DMS153 (cell line): Measurements from ENCODE around the gene PCDH19.

Experiments
- DNase-seq: peaks from one replicate; lab custom pipeline; 2025; lab: John Stamatoyannopoulos, UW

The PCDH19 gene

DNA sequence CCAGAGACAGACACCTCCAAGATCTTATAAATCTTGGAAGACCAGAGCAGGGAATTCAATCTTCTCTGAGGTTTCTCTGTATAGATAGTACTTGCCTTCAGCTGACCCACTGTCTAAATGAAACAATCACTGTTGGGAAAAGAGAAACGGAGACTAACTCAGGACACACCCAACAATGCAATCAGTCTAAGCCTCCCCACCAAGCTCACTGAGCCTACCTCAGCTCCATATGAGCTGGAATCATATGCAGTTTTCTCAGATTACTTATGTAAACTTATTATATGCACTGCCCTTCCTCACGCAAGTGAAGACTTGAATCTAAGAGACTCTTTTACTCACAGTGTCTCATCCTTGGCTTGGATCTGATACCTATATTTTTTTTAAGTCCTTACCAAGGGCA lies 110.5 kb downstream of the PCDH19 start:
- no peak for DNase-seq

- DNase-seq: no peak
Observed at GRCh38 chrX:100297728-100298127, 112.3 kb downstream of the PCDH19 start.

- DNase-seq: no peak
Observed at GRCh38 chrX:100296183-100296753, 113.8 kb downstream of the PCDH19 start.

- no peak for DNase-seq
Observed at GRCh38 chrX:100294965-100295364, 115.1 kb downstream of the PCDH19 start.

GRCh38 chrX:100289066-100289558 lies 121.0 kb downstream of the PCDH19 start:
- DNase-seq: no peak

DNA sequence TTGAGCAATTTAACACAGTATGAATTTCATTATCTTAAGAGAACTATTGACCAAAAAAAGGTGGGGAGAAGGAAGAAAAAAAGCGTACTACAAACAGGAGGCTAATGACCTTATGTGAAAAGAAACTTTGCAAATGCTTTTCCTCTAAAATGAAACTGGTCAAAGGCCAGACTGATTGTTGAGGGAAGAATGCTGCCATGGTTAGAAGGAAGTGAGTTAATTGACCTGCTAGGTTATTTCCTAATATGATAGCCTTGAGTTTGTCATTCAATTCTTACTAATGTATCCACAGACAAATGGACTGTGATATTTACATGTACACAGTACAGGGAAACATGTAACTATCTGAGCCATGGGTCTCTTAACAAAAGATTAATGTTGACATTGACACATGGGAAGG lies 132.8 kb downstream of the PCDH19 start:
- no peak for DNase-seq

- DNase-seq: no peak
Observed at GRCh38 chrX:100274916-100275315, 135.2 kb downstream of the PCDH19 start.

GRCh38 chrX:100265179-100265578 lies 144.9 kb downstream of the PCDH19 start:
- DNase-seq: no peak

DNA sequence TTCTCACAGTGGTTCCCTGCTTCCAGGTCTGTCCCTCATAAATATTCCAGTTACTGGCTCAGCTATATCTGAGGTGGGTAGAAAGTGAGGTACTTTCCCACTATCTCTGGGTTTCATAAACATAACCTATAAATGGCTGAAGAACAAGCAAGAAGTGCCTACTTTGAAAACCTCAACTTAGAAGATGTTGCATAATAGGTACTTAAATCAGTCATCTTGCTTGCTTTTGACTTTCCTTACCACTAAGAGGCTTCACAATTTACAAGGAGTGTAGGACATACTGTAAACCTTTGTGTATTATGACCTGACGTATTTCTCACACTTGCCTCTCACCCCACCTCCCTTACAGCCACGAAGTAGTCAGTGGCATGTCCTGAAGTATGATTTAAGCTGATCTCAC lies 145.9 kb downstream of the PCDH19 start:
- no peak for DNase-seq

GRCh38 chrX:100263650-100264049 lies 146.4 kb downstream of the PCDH19 start:
- DNase-seq: no peak

DNA sequence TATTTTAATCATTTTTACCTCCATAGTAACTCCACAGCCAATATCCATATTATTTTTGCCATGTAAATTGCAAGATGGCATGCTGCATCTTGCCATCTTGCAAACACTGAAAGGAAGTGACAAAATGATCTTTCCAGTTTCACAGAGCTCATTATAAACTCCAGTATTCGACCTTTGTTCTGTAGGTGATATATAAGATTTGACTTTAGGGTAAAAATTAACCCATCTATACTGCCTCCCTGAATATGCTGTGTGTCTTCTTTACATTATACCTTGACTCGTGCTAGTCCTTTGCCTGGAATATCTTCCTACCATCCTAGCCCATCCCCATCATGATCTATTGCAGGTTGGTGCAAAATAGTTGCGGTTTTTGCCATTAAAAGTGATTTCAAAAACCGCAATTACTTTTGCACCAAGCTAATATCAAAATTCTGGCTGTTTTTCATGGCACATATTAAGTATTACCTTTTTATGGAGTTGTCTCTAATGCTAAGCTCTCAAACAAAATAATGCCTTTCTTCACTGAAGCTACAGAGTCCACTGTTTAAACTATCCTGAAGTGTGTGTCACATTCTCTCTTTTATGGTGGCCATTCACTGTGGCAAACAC lies 161.1 kb downstream of the PCDH19 start:
- no peak for DNase-seq

GRCh38 chrX:100247826-100248225 lies 162.2 kb downstream of the PCDH19 start:
- DNase-seq: no peak

DNA sequence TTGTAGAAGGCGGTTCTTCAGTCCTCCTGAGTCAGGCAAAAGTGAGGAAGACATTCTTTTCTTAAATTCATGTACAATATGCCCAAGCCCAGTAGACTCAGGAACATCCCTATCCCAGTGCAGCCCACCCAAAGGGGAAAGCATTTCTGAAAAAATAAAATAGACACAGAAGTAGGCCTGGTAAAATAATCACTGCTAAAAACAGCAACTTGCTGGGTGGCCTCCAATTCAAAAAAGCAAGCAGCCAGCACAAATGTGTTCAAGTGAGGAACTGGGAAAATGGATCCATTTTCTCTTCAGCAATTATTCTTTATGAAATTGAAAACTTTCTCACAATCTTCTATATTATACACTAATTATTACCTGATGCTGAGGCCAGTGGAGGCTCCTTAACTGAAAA lies 165.4 kb downstream of the PCDH19 start:
- DNase-seq: no peak
